HG03108 (cell line): ENCODE data around the gene MCM3AP.
"Not testable (repeated sequence)": the region's sequence is repeated elsewhere in the genome, so short reads cannot be mapped to it uniquely, and the experiment has no call there.

Experiments
- ATAC-seq: cut with Tn5 transposase; IDR thresholded peaks from one replicate; pipeline ENCODE4 v1.9.1; 2021; ENCODE audit warnings: moderate library complexity; ENCODE audit not compliant: unreplicated experiment

MCM3AP gene

GRCh38 chr21:46245213-46245915, 40.0 kb downstream of the MCM3AP start:
- ATAC-seq: no peak

GRCh38 chr21:46244602-46245001, 40.8 kb downstream of the MCM3AP start:
- no peak for ATAC-seq

GRCh38 chr21:46243960-46244361, 41.5 kb downstream of the MCM3AP start:
- no peak for ATAC-seq

- no peak for ATAC-seq
These were observed 42.1 kb downstream of the MCM3AP start for GRCh38 chr21:46243325-46243724.

GRCh38 chr21:46241577-46241976, 43.8 kb downstream of the MCM3AP start:
- ATAC-seq: not testable (repeated sequence)

- ATAC-seq: no peak
These were observed 45.5 kb downstream of the MCM3AP start for GRCh38 chr21:46239817-46240325.

- ATAC-seq: no peak
These were observed 47.9 kb downstream of the MCM3AP start for GRCh38 chr21:46237474-46237873.

- ATAC-seq: no peak
These were observed 50.9 kb downstream of the MCM3AP start for GRCh38 chr21:46234436-46234950.

GRCh38 chr21:46229923-46230260, 55.5 kb downstream of the MCM3AP start:
- ATAC-seq: no peak

- peak; percentile 14 for ATAC-seq
These were observed 56.1 kb downstream of the MCM3AP start for GRCh38 chr21:46229133-46229922.

GRCh38 chr21:46228345-46229051, 56.9 kb downstream of the MCM3AP start, which contains the start of gene LSS:
Gene LSS, minus strand, starts transcription at chr21:46228774. Its CDS starts 29 bp downstream, at chr21:46228745.
- peak; percentile 82 for ATAC-seq

GRCh38 chr21:46227811-46228344, 57.5 kb downstream of the MCM3AP start:
- no peak for ATAC-seq

GRCh38 chr21:46226920-46227599, 58.4 kb downstream of the MCM3AP start:
- no peak for ATAC-seq

GRCh38 chr21:46226146-46226545, 59.3 kb downstream of the MCM3AP start:
- ATAC-seq: no peak

GRCh38 chr21:46223661-46224060, 61.8 kb downstream of the MCM3AP start:
- not testable (repeated sequence) for ATAC-seq

- ATAC-seq: no peak
These were observed 62.2 kb downstream of the MCM3AP start for GRCh38 chr21:46223217-46223616.

GRCh38 chr21:46222436-46223116, 62.8 kb downstream of the MCM3AP start:
- ATAC-seq: no peak

- ATAC-seq: no peak
These were observed 63.6 kb downstream of the MCM3AP start for GRCh38 chr21:46221664-46222435.

- ATAC-seq: no peak
These were observed 64.6 kb downstream of the MCM3AP start for GRCh38 chr21:46220847-46221246.
